SIG-M5 treated with dmso at 0.1 percent for 504 hours (cell line): ENCODE measurements around the gene C5orf58.
A peak's percentile ranks its signal among the peaks of the same experiment; 100 is the strongest.

Source experiments
- DNase-seq: peaks from one replicate; lab custom pipeline; 2025; ENCODE audit not compliant: unreplicated experiment; lab: John Stamatoyannopoulos, UW

Gene C5orf58

DNA sequence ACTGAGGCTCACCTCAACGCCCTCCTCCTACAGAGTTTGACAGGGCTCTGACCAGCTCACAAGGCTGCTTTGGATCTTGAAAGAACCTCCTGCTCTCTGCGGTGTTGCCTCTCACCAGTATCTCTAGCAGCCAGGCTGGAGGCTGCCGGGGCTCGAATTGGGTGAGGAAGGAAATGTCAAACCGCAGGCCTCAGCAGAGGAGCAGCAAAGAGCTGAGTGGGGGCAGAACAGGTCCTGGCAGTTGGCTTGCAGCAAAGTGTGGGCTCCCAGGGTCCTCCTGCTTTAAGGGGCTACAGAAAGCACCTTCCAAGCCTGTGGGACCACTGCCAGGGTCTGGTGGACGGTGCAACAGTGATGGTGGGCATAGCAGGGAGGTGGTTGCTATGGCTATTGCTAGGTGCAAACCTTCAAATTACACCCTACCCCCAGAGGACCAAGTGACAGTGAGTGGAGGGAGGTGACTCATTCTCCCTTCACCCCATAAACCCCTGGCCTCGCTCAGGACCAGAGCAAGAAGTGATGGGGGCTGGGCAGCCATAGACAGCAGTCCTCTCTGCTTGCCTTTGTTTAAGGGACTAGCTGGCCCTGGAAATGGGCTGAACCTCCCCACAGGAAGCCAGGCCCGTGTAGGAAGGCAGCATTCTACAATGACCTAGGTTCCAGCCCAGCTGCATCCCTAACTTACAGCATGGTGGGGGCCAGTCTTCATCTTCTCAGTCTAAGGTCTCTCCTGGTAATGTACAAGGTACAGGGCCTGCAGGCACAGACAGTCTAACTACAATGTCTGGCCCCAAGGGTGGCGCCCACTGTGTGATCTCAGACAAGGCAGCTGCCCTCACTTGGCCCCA is 46.0 kb downstream of the C5orf58 start:
- DNase-seq: peak; percentile 91

DNA sequence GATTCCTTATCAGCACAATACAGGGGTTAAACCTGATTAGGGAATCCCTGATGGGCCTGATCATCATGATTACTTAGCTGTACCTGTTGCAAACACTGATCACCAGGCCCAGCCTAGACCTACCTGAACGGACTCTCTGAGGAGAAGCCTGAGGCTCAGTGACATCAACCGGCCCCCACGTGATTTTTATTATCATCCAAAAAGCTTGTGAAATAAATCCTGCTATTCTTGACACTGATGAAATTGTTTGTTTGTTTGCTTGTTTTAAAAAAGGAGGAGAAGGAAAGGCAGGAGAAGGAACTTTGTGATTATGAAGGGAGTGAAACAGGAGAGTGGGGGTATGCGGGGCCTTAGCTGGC is 46.7 kb downstream of the C5orf58 start:
- DNase-seq: no peak

DNA sequence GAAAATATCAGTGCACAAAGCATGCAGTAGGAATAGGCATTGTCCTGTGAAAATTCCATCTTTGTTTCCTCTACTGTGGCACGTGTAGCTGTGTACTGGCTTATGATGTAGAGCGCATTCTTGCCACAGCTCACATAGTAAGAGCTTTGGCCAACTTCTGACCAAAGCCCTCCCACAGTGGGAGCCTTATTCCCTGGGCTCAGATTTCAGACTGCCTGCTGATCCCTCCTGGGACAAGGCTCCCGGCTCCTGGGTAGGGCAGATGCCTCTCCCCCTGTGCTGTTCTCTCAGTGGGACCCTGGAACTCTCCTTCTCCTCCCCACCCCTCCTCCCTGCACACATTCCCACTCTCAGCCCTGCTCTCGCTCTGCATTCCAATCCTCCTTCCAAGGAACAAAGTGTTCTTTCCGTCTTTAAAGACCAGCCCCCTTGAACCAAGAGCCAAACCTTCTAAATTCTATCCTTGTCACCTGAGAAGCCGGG is 47.3 kb downstream of the C5orf58 start:
- no peak for DNase-seq

DNA sequence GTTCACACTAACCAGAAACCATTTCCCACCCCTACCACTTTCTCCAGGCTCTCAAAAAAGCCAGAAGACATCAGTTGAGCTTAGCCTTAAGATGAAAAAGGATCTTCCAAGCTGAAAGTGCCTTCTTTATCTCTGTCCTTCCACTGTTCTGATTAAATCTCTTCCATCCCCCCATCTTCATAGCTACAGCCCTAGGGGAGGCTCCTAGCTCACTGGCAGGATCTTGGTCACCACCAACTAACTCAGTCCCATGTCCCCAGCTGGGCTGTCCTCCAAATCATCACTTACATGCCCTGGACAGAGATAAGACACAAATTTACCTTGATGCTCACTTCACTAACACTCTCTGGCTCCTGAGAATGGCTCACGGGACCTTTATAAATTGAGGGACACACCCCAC is 50.5 kb downstream of the C5orf58 start:
- no peak for DNase-seq

DNA sequence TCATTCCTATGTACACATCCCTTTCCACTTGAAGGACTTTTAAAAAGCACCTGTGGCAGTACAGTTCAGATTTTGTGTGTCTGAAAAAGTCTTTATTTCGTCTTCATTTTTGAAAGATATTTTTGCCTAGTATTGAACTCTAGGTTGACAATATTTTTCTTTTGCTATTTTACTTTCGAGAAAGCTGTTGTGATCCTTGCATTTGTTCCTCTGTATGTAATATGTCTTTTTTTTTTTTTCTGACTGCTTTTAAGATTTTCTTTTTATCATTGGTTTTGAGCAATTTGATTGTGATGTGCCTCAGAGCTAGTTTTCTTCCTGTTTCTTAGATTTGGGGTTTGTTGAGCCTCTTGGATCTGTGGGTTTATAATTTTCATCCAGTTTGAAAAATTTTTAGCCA is 51.4 kb downstream of the C5orf58 start:
- no peak for DNase-seq

DNA sequence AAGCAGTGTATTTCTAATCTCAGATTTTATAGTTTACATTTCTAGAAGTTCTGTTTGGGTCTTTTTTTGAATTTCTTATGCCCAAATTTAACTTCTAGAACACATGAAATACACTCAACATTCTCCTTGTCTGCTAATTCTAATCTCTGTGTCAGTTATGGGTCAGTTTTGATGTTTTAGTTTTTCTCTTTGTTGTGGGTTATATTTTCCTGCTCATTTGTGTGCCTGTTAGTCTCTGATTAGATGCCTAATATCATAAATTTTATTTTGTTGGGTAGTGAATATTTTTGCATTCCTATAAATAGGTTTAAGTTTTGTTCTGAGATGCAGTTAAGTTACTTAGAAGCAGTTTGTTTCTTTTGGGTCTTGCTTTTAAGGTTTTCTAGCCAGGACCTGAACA is 52.4 kb downstream of the C5orf58 start:
- DNase-seq: no peak

DNA sequence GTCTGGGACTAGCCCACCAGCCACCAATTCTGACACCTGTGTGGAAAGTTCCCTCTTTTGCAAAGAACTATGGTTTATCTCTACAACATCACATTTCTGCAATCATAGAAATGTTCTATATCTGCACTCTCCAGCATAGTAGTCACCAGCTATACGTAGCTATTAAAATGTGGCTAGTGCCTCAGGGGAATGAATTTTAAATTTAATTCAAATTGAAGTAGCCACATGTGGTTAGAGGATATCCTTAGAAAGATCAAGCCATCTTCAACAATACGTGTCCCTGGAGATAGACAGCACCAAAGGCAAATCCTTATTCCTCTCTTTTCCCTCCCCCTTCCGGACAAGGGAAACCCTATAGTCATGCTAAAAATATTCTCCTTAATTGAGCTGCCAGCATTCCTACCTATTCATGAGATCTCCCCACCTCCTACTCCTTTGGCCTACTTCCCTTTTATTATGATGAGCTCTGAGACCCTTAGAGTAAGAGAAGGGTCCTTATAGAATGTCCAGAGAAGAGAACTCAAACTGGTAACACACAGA is 53.7 kb downstream of the C5orf58 start:
- DNase-seq: no peak

DNA sequence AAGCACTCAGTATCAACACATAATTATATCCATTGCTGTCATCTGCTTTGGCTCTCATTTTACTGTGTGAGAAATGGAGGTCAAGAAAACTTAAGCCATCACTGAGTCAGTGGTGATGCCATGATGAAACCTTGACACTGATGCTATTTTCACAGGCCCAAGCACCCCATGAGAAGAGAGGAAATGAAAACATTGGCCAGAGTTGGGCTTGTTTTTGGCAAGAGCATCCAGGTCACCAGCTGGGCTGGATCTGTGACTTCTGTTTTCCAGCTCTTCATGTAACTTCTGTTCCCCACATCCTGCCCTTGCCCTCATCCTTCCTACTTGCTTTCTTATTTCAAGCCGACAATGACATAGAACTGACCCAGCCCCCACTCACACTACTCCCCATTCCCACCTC is 54.7 kb downstream of the C5orf58 start:
- peak; percentile 84 for DNase-seq

DNA sequence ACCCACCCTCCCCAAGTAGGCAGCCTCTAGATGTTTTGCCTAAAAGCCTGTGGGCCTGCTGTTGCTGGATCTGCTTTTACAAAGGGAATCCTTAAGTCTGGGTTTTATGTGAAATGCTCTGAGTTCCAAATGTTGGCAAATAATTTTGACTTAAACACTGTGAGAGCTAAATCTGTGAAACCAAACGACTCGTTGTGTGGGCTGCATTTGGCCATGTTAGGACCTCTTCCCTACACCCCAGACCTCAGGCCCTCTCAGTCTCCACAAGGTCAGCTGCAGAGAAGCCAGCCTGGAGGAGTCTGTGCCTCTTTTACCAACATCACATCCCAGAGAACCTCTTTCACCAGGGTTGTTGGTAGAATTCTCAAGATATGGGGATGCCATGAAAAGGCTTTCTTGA is 55.4 kb downstream of the C5orf58 start:
- DNase-seq: no peak

DNA sequence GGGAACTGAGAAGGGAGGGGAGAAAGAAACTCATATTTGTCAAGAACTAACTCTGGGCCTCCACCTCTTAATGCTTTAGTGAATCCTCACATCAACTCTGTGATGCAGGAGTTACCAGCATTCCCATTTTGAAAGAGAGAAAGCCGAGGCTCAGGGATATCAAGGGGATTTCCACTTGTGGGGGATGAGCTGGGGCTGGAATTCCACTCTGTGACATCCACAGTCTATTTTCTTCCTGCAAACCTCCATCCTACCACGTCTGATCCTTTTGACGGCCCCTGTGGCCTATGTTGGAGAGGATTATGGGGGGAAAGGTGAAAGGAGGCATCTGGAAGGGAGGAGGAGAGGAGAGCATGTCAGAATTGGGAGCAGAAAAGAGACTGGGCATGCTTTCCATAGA is 55.8 kb downstream of the C5orf58 start:
- no peak for DNase-seq

DNA sequence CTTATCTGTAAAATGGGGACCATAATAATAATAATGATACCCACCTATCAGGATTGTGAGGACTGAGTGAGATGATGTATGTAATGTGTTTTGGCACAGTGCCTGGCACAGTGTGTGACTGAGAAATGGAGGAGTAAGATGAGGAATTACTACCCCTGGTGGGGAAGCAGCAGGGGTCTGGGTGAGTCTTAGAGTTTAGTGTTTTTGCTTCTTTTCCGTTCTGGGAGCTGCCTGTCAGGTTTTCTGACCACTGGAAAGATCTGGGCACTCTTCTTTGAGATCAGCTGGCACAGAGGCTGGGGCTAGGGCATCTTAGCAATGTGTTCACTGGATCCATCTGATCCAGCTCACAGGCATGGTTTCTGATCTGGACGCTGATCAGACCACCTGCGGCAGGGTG is 56.3 kb downstream of the C5orf58 start:
- DNase-seq: no peak

DNA sequence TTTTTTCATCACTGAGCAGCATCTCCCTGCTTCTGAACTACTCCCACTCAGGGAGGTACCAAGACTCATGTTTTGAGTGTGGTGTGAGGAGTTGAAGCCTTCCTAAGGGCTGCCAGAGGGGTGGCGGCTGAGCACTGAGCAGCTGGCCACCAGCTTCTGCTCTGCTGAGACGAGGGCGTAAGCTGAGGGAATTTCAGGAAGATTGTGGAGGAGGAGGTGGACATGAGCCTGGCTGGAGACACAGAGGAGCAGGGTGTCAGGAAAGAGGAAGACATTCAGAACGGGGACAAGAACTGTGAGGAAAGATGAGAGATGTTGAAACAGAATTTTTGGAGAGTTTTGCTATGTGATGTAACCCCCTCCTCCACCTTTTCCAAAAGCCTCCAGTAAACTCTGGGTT is 57.0 kb downstream of the C5orf58 start:
- DNase-seq: peak; percentile 53

DNA sequence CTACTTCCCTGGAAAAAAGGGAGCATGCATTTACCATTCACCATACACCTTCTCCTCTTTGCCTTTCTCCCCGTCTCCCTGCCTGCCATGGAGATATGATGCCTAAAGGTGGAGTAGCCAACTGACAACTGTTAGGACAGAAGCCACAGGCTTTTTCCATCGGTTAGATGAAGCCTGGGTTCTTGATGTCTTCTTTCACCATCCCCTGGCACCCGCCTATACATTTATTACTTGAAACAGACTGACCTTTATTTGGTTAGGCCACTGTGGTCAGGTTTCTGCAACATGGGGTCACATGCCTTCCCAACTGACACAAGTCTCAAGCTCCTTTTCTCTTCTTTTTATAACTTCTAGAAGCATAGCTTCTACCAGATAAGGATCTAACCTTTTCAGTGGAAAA is 57.7 kb downstream of the C5orf58 start:
- peak; percentile 44 for DNase-seq

DNA sequence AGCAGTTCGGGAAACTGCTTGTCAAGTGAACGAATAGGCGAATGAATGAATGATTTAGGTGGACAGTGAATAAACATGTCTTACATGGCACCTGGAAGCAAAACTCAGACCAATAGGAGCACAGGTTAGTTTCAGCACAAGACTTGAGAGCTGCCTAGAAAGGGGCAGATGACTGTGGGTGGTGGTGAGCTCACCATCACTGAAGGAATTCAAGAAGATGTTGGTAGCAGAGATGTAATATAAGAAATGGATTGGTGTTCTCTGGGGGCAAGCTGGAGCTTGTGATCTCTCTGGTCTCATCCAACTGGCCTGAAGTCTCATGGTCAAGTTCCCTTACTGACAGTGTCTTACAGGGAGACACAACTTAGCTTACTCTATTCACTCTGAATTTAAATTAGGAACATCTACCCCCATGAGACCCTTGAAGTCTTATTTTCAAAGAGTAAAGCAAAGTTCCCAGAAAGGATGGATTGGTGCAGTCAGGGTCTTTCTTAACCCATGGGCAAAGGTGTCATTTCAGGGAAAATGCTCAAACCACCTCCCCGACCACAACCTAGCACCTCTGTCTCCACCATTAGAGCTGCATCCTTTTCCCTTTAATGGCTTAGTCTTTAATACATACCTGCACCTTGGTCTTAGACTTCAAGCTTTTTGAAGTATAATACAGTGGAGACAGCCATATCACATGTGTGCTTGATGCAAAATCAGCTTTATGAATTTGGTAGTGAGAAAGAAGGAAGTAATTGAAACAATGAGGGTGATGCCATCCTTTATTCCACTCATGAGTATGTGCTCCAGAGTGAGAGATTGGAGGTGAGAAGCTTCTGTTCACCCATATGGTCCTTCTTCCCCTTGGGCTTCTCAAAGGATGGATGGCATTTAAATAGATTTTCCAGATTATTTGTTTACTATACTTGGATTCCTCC is 59.7 kb downstream of the C5orf58 start:
- DNase-seq: no peak

DNA sequence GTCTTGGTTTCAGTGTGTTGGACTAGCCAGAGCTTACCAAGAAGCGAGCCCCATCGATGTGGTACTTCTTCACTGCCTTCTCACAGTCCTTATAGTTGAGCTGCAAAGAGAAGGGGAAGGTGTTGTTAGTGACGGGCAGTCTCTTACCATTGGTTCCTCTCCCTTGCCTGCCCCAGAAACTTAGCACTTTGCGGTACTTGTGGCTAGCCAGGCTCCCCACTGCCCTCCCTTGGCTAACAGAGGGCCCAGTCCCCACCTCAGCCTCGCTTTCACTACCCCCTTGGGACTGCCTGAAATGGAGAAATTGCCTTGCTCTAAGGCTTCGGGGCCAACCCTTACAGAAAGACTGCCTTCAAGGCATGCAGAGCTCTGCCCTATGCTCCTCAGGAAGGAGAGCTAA is 60.5 kb downstream of the C5orf58 start:
- DNase-seq: peak; percentile 99

DNA sequence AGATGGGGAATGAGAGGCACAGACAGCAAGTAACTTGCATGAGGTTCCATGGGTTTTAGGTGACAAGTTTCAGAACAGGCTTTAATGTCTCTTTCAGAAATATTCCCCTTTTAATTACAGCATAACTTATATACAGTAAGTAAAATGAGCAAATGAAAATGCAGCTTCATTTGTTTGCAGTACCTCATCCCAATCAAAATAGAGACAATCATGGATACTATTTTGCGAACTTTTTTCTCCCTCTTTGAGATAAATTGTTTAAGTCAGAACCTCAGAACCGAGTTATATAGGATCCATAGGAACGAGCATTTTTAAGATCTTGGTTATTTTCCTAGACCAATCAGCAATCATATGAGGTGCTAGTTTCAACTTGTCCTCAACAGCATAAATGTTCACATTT is 61.3 kb downstream of the C5orf58 start:
- DNase-seq: no peak

DNA sequence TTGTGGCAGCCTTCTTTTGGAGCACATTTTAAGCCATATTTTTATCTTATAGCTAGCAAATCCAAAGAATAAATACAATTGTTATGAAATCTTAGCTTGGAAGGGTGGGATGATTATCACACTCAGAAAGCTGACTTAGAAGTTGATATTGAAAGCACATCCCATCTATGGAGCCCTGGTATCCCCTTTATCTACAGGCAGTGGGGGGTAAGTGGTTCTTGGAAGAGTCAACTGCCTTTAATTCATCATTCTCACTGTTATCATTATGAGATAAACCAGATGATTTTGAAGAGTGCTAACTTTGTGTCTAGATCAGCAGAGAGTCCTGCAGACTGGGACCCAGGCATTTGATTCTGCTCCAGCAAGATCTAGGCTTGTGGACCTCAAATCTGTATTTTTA is 61.8 kb downstream of the C5orf58 start:
- no peak for DNase-seq
